Measurements from ENCODE around the gene SEMA3F.

SEMA3F gene

GRCh38 chr3:50154840-50155490 is at the start of gene SEMA3F:
Gene SEMA3F (plus strand): TSS chr3:50155324. CDS start chr3:50159623, 4,299 bp downstream.
- DNase-seq = peak; percentile 68

GRCh38 chr3:50111757-50112156 is 43.4 kb upstream of the SEMA3F start:
- no peak for DNase-seq

GRCh38 chr3:50112462-50112861 is 42.7 kb upstream of the SEMA3F start:
- DNase-seq = no peak

GRCh38 chr3:50117120-50117519 is 38.0 kb upstream of the SEMA3F start:
- no peak for DNase-seq

- DNase-seq = no peak
Observed at GRCh38 chr3:50118237-50118636, 36.9 kb upstream of the SEMA3F start.

- no peak for DNase-seq
Observed at GRCh38 chr3:50119786-50120185, 35.3 kb upstream of the SEMA3F start.

- DNase-seq = no peak
Observed at GRCh38 chr3:50120364-50121071, 34.6 kb upstream of the SEMA3F start.

- DNase-seq = peak; percentile 75
Observed at GRCh38 chr3:50121072-50122032, 33.8 kb upstream of the SEMA3F start.

GRCh38 chr3:50122071-50122470 is 33.1 kb upstream of the SEMA3F start:
- DNase-seq = no peak

GRCh38 chr3:50122661-50123391 is 32.3 kb upstream of the SEMA3F start:
- no peak for DNase-seq

- DNase-seq = no peak
Observed at GRCh38 chr3:50123394-50124051, 31.6 kb upstream of the SEMA3F start.

- peak; percentile 43 for DNase-seq
Observed at GRCh38 chr3:50124052-50124799, 30.9 kb upstream of the SEMA3F start.

- no peak for DNase-seq
Observed at GRCh38 chr3:50124800-50125178, 30.3 kb upstream of the SEMA3F start.

GRCh38 chr3:50125541-50126286 is 29.4 kb upstream of the SEMA3F start:
- no peak for DNase-seq

- DNase-seq = peak; percentile 53
Observed at GRCh38 chr3:50126287-50127211, 28.6 kb upstream of the SEMA3F start.

GRCh38 chr3:50127251-50127691 is 27.9 kb upstream of the SEMA3F start:
- DNase-seq = no peak

GRCh38 chr3:50128001-50128400 is 27.1 kb upstream of the SEMA3F start:
- no peak for DNase-seq

GRCh38 chr3:50130436-50130835 is 24.7 kb upstream of the SEMA3F start:
- no peak for DNase-seq

All from fibroblast of skin of right biceps (primary cell).